EH (cell line): Measurements from ENCODE around the gene ZBTB16.

ENCODE experiments used
- DNase-seq: peaks from one replicate; pipeline ENCODE4 v3.0.0-alpha.2; 2015; ENCODE audit warnings: low read depth

ZBTB16 gene

DNA sequence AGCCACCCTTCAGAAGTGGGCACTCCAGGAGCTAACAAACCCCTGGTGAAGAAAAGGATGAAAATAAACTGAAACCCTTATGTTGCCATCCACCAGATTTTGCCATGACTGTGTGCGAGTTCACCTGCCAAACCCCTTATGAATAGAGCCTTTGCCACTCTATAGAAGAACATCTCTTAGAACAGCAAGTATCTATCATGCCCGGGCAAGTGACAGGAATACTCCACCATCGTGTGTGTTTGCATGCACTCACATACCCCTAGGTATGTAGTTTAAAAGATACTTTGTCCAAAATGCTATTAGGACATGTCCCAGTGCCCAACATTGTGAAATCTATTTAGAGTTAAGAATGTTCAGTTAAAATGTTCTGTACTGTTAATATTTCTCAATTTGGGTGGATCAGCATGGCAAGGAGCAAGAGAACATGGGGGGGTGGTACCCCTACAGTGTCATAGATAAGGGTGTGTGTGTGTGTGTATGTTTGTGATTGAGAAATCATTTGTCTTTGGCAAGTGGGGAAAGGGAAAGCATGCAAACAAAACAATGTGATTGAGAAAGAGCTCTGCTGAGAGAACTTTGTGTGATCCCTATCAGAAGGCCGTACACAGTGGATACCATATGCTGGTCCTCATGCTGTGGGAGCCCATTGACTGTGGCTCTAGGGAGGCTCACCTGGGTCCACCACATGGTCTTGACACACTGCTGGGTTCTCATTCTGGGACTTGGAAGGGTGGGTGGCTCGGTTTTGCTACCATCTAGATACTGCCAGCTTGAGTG lies 94.9 kb downstream of the ZBTB16 start:
- DNase-seq, result no peak

DNA sequence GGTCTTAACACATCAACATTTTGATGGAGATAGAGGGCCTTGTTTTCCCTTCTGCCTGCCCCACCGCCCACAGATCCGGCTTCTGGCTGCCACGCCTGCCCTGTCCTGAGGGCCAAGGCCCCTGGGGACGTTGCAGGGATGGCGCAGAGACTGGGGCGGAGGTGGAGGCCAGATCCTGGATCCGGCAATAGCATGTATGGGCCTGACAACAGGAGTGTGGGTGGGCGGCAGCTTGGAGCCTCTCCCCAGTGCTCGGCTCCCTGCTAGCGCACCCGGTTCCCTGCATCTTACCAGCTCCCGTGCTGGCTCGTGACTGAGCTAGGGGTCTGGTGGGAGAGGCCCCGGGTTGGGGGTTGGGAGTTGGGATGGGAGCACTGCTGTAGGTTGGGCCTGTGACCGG lies 95.6 kb downstream of the ZBTB16 start:
- DNase-seq, result no peak

DNA sequence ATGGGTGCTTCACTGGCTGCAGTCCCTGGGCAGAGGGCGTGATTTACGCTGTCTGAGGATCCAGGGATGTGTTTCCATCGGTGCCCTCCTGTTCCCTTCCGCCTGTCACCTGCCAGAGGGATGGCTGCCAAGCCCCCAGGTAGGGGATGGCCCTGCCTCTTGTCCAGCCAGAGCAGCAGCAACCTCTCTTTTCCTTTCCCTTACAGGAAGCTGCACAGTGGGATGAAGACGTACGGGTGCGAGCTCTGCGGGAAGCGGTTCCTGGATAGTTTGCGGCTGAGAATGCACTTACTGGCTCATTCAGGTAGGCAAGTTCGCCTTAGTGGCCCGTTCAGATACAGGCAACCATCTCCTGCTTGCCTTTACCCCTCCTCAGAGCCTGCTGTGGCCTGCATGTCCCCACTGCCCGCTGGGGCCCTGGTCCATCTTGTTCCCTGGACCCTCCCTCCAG lies 96.6 kb downstream of the ZBTB16 start:
- no peak for DNase-seq

DNA sequence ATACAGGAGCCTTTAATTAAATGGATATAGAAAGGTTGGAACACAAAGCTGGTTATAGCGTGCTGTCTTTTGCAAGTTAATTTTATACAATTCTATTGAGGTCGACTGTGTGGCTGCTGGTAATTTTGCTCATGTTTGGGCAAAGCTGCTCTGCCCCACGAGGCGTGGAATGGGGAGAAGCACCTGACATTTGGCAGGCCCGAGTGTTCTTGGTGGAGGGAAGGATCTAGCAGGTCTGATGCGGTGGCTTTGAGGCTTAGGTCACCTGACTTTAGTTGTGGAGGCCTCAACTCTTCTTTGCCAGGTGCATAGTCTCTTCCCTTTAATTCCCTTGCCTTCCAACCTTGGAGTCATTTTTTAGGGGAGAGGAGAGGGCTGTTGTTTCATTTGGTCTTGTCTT lies 97.3 kb downstream of the ZBTB16 start:
- no peak for DNase-seq

DNA sequence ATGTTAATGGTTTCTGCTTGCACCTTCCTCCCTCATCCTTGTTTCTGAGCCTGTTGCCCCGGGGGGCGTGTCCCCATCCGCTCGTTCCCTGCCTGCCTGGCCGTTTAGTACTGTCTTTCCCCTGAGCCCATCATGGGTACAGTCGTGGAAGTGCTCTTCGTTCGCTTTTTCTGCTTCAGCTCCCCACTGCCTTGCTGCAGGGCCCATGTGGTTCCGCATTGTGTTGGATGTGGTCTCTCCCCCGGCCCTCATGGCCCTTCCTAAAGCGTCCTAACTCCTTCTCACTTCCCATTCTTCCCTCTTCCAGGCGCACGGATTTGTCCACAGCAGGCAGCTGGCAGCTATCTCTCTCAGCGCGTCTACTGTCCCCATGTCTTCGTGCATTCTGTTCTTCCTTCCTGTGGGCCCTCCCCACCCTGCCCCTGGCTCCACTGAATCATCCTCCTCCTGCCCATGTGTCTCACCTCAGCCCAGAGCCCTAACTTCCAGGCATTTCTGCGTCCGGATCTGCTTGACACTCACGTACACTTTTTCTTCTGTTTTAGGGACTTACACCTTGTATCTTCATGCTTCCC lies 98.1 kb downstream of the ZBTB16 start:
- DNase-seq, result no peak

DNA sequence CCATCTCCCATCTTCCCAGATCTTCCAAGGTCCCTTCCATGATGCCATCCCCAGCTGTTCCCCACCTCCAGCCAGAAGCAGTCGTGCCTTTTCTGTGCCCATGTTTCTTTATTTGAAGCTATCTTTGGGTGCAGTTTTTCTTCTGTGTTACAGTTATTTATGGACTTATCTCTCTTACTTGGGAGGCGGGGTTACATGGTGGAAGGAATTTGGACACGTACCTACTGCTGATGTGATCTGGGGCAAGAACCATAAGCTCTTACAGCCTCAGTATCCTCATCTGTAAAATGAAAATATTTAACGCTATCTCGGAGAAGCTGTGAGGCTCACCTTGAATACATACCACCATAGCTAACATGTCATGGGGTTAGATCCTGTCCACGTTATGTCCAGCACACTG lies 98.9 kb downstream of the ZBTB16 start:
- no peak for DNase-seq

DNA sequence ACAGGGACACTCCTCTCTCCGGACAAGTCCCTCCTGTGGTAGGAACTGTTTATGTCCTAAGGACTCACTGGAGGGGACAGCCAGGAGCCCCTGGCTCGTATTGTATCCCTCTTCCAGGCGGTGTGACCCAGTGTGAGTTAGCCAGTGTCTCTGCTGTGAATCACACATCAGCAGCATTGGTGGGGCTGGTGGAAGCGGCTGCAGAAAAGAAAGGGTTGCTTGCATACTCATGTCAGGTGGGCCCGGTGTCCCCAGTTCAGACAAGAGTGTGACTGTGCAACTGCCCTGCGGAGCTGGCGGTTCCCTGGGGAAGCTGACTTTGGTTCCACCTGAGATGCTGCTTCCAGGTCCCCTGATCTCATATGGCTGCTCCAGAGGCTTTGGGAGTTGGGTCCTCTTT lies 99.4 kb downstream of the ZBTB16 start:
- DNase-seq, result no peak

DNA sequence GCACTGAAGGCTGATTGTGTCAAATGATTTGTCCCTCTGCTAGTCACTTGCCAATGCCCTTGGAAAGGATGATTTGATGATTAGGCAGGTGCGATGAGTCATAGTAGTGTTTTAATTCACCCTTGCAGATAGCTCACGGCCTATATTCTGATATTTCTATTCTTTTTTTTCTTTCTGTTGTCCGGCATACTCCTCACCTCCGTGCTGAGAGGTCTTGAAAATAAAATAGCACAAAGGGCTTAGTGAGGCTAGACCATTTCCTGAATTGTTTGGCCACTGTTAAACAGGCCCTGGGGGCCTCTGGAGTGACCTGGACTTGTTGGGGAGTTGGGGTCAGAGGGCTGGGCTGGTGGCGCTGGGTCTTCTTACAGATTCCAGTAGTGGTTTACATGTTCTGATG lies 99.8 kb downstream of the ZBTB16 start:
- DNase-seq, result no peak

DNA sequence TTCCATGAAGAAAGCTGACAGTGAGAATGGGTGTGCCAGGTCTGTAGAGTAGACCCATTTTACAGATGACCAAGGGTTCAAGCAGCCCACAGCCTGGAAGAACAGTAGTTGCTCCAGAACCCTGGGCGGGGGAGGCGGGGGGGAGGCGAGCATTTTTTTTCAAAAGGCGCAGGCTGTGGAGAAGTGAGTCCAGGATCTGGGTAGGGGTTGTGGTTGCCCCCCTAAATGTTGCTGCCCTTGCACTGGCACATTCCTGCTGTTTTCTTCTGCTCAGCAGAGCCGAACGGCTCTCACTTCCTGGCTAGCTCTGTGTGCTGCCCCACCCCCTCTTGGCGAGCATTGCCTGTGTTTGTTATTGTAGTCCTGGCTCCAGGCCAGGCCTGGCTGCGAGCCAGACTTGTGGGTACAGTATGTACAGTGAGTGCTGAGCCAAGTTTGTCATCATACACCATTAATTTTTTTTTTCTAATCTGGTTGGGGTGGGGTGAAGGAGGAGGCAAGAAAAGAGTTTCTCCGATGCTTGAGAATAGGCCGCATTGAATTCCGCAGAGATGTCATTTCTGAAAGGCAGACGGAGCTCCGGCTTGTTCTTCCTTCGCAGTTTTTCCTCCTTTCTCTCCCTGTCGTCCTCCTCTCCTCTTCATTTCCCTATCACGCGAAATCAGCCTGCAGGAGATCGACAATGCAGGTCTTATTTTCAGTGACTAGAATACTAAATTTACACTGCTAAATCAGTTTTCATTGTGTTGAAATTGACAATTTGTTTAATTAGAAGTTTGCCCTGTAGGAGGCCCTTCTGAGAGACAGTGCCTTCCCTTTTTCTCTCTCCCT lies 100.5 kb downstream of the ZBTB16 start:
- DNase-seq, result peak; percentile 93

DNA sequence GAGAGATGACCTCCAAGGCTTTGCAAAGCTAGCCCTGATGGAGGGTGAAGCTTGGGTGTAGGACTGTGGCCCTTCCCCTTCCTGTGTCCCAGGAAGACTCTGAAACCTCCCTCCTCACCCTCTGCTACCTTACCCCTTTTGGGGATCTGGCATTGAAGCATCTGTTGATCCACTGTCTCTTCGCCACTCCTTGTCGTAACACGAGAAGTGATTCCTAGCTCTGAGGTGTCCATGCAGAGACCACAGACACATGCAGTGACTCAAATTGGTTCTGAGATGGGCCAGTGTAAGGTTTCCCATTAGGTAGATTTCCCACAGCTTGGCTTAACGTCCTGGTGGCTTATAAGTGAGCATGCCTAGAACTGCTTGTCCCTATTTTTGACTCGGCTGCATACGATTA lies 101.4 kb downstream of the ZBTB16 start:
- DNase-seq, result no peak

DNA sequence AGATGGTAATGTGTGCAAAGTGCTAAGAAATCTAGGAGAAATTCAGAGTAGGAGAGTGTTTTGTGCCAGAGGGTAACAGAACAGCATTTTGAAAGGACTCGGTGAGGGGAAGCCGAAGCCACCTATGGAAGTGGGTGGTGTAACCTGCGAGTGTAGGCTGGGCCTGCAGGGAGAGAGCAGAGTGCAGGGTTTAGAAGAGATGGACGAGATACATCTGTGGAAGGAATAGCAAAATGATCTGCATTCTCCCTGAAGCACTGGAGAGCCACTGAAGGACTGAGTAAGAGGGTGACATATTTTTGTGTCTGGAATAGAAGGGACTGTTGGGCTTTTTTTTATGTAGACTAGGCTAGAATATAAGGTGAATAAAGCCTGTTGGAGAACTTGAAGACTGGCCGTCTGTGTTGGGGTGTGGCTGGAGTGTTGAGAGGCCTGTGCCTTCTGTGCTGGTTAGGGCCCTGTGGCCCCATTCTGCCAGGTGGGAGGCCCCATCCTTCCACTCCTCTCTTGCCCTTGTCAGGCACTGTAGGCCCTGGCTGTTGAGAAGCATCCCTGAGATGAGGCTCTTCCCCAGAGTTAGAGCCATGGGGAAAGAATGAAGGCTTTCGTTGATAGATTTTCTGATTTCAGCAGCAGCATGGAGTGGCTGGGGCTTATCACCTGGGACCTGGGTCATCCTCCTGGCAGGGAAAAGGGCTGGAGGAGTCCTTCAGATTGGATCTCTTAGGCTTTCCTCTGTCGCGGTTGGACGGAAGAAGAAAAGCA lies 102.2 kb downstream of the ZBTB16 start:
- DNase-seq, result no peak

DNA sequence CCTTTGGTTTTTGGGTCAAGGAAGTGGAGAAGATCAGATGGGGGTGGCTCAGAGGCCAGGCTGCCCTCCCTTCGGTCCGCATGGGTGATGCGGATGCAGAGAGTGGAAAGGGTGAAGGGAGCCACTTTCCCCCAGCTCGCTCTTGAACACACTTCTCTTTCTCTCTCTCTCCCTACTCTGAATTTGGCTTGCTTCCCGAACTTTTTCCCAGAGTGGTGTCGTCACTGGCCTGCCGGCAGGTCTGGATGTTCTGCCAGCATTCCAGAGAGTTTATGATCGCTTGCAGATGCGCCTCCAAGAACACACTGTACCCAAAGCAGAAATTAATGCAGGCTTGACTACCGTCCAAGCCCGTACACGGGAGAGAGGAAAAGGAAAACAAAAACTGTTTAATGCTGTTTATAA lies 103.2 kb downstream of the ZBTB16 start:
- DNase-seq, result peak; percentile 96

DNA sequence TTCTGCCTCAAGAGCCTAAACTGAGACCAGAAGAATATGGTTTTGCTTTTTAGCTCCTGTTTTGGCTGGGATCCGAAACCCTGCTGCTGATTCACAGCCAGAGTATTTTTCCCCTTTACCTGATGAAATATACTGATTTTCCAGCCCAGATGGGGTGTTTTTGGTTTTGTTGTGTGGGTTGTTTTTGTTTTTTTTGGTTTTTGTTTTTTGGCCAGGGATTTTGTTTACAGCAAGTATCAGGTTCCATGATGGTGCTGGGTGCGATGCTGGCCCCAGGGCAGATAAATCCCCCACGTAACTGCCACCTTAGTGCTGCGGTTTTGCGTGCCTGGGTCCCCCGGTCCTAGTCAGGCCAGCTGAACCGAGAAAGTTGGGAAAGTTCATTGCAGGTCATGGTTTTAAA lies 103.7 kb downstream of the ZBTB16 start:
- DNase-seq, result no peak

DNA sequence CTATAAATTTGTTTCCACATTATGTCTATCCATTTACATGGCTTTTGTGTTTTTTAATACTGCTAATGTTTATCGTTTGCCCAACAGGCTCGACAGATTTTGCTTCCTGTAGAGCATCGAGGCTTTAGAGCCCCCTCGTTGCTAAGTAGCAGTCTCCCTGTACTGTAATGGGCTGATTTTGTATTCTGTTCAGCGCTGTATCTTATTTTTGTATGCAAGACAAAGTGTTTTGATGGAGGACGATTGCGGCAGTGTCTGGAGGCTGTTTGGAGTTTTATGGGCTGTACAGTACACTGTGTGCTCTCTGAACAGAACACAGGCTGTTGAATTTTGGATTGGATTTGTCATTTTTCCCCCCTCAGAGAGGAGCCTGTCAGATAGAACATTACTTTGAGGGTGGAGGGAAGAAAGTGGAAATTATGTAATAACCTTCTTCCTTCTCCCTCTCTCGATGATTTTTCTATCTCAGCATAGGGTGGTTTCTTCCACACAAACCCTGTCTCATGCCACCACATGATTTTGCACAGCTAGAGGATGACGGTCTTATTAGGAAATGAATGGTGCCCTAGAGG lies 104.4 kb downstream of the ZBTB16 start:
- no peak for DNase-seq

DNA sequence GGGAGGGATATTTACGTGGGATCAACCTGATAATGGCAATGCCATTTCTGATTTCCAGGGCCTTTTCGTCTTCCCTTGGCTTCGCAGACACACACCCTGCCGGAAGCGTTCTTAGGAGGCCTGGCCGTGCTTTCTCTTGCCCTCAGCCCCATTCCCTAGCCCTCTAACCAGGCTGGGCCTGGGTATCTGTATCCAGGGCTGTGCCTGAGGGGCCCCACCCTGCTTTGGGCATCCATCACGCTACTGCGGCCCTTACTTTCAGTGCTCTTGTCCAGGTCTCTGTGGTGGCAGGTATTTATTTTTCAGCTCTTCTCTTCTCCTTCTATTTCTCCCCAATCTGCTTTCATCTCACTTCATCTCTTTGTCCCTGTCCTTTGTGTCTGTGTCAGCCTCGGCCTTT lies 105.0 kb downstream of the ZBTB16 start:
- DNase-seq, result no peak

DNA sequence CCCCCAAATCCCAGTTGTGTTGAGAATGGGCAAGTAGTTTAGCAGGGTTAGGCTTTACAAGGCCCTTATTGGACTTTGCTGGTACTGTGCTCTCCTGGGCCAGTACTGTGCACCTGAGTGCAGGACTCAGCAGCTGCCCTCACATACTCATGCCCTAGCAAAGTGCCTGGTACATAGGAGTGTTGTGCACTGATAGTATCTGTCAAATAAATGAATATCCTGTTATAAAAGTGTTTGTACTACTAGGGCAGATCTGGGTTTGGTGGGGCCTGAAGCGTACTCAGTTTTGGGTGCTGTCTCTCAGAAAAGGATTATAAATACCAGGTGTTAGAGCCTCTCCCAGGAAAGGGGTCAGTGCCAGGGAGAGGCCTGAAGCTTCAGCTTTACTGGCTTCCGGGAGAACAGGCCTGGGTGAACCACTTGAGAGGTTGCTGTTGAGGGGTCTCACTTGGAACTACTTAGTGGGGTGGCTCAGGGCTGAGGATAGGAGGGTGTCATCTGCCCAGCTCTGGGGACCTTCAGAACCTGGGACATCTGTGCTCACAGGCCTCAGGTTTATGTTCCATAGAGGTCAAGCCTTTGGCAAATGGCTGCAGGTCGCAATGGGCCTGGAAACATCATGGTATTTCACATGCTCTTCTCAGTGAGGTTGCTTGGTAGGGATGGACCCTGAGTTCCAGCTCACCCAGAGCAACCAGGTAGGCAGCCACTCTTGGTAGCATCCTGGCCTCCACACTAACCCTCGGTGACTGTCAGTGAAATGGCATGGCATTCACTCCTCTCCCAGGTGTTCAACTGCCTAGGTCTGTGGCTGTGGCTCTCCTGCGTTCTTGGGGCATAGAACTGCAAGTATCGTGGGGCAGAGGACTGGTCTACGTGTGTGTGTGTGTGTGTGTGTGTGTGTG lies 106.1 kb downstream of the ZBTB16 start:
- DNase-seq, result no peak

DNA sequence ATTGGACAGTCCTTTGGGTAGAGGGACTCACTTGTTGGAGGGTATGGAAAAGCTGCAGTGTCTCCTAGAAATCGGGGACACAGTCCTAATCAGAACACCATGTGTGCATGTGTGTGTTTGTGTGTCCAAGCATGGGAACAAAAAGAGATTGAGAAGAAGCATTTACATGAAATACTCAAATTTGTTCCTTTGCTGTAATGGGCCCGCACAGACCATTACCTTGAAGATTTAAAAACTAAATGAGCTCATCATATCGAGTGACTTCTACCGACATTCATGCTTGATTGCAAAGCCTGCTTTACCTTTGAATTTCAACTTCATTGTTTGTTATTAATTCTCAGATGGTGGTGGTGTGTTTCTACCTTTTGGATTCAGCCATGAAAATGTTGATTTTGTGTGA lies 106.9 kb downstream of the ZBTB16 start:
- no peak for DNase-seq

DNA sequence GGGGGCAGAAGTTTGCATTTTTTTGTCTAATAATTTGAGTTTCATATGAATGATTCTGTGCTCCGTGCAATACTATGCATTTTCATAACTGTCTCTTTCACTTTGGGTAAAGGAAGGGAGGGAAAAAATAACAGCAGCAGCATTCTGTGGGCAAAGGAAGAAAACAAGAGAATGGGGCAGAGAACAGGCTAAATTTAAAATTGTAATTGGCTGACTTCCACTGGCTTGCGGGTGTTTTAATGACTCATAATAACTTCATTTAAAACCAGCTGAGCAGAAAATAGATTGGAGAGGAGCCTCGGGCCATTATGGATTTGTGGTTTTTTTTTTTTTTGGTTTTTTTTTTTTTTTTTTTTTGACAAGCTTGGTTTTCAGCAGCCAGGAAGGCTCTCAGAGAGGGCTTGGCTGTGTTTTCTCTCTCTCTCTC lies 107.4 kb downstream of the ZBTB16 start:
- peak; percentile 91 for DNase-seq

DNA sequence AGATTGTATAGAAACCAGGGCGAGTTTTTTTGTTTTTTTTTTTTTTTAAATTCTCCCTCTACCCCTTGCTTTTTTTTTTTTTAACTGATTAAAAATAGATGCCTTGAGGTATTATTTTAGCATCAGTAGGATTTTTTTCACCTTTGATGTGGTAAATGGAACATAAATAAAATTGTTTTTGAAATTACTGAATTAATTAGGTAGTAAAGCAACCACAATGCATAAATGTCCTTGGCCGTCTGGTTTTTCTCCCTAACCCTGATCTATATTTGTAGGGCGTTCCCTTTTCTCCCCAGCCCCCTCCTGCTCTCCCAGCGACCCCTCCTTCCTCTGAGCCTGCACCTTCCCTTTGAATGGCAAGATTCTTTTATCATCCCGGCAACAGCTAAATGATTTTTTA lies 107.8 kb downstream of the ZBTB16 start:
- DNase-seq, result no peak

DNA sequence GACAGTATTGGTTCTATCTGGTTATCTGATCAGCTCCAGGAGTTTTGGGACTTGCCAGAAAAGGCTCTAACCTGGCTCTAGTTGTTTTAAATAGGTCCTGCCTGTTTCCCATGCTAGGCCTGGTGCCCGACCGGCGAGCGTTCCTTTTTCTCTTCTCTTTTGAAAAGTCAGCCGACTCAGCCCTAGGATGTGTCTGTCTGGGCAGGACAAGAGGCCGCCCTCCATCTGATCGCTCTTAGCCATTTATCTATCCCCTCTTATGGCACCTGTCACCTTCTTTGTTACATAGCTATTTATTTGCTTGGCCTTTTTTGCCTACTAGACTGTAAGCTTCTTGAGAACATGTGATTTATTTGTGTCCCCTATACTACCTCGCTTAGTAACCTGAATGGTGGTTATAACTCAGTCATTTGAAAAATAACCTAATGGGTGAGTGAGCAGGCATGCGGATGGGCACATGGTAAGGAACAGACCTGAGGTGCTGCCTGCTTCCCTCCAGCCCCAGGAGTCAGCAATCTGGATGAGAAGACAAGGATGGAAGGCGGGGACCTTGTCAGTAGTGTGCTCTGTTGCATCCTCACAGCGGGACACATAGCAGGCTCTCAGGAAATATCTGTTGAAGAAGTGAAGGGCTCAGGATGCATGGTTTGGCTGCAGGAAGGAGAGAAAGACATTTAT lies 108.4 kb downstream of the ZBTB16 start:
- no peak for DNase-seq
